Neuronal stem cell (in vitro differentiated cells): ENCODE results near the gene CAMK1D.

Source experiments
- DNase-seq: peaks from one replicate; pipeline ENCODE4 v3.0.0-alpha.2; 2013; ENCODE audit warnings: low spot score
- H2AFZ ChIP-seq: one replicate; pipeline ENCODE4 v1.6.1; 2013; ENCODE audit warnings: mild to moderate bottlenecking, low read length, inconsistent platforms
- H2AK5ac ChIP-seq: 2 replicates; pipeline ENCODE4 v1.6.1; 2013; ENCODE audit warnings: low read depth, mild to moderate bottlenecking, inconsistent platforms, low read length, moderate library complexity, mixed read lengths
- H2BK120ac ChIP-seq: 2 replicates; pipeline ENCODE4 v1.6.1; 2013; ENCODE audit warnings: low read depth, mild to moderate bottlenecking, inconsistent platforms, low read length, moderate library complexity, mixed read lengths
- H2BK12ac ChIP-seq: one replicate; pipeline ENCODE4 v1.6.1; 2013; ENCODE audit warnings: low read length, inconsistent platforms
- H2BK15ac ChIP-seq: 2 replicates; pipeline ENCODE4 v1.6.1; 2013; ENCODE audit warnings: mild to moderate bottlenecking, low read length, inconsistent platforms, mixed read lengths
- H2BK5ac ChIP-seq: one replicate; pipeline ENCODE4 v1.6.1; 2013; ENCODE audit warnings: inconsistent platforms, mild to moderate bottlenecking, low read length, moderate library complexity
- H3K14ac ChIP-seq: one replicate; pipeline ENCODE4 v1.6.1; 2013; ENCODE audit warnings: low read length, inconsistent platforms
- H3K18ac ChIP-seq: 2 replicates; pipeline ENCODE4 v1.6.1; 2013; ENCODE audit warnings: low read length, inconsistent platforms
- H3K23ac ChIP-seq: 2 replicates; pipeline ENCODE4 v1.6.1; 2013; ENCODE audit warnings: low read depth, mild to moderate bottlenecking, mixed read lengths, low read length, inconsistent platforms; ENCODE audit not compliant: poor library complexity
- H3K27ac ChIP-seq: replicated peaks from 3 replicates; pipeline ENCODE4 v1.5.1; 2013; ENCODE audit warnings: low read length, inconsistent platforms
- H3K27me3 ChIP-seq, 3 experiments: 2 replicates each; pipeline ENCODE4 v1.6.1; 2013; ENCODE audit warnings: low read length in 3 of 3, mild to moderate bottlenecking in 2 of 3, inconsistent platforms in 1 of 3, low read depth in 1 of 3, mixed read lengths in 1 of 3, moderate library complexity in 1 of 3; ENCODE audit not compliant: control insufficient read depth in 3 of 3, insufficient read depth in 3 of 3
- H3K36me3 ChIP-seq, 2 donors: replicated peaks in 1 of 2; 2 replicates each; pipeline ENCODE4 v1.6.1; 2013; ENCODE audit warnings: low read length in 2 of 2; ENCODE audit not compliant: control insufficient read depth in 2 of 2, insufficient read depth in 2 of 2
- H3K4ac ChIP-seq: 2 replicates; pipeline ENCODE4 v1.6.1; 2013; ENCODE audit warnings: inconsistent platforms, mild to moderate bottlenecking, low read length, moderate library complexity
- H3K4me1 ChIP-seq, 2 donors: 1 replicate in 1 of 2; 2 replicates in 1 of 2; pipeline ENCODE4 v1.6.1; 2013; ENCODE audit warnings: low read length in 2 of 2, low read depth in 1 of 2; ENCODE audit not compliant: control insufficient read depth in 2 of 2, insufficient read depth in 1 of 2
- H3K4me2 ChIP-seq: one replicate; pipeline ENCODE4 v1.6.1; 2013; ENCODE audit warnings: mild to moderate bottlenecking, low read length, inconsistent platforms; ENCODE audit not compliant: insufficient read depth, poor library complexity, severe bottlenecking
- H3K4me3 ChIP-seq, 2 donors: 2 replicates each; pipeline ENCODE4 v1.5.1; 2013; ENCODE audit warnings: low read length in 2 of 2, mild to moderate bottlenecking in 2 of 2, inconsistent platforms in 1 of 2, moderate library complexity in 1 of 2
- H3K79me1 ChIP-seq: one replicate; pipeline ENCODE4 v1.6.1; 2013; ENCODE audit warnings: low read depth, mild to moderate bottlenecking, inconsistent platforms, low read length, moderate library complexity
- H3K9ac ChIP-seq: one replicate; pipeline ENCODE4 v1.6.1; 2013; ENCODE audit warnings: mild to moderate bottlenecking, low read depth, low read length, inconsistent platforms; ENCODE audit not compliant: poor library complexity
- H3K9me3 ChIP-seq, 2 donors: replicated peaks in 1 of 2; 2 replicates each; pipeline versions ENCODE3 to v1.6.1; 2013; ENCODE audit warnings: low read length in 2 of 2, mild to moderate bottlenecking in 2 of 2, inconsistent platforms in 1 of 2, low read depth in 1 of 2, mixed read lengths in 1 of 2, moderate library complexity in 1 of 2; ENCODE audit not compliant: control insufficient read depth in 2 of 2, insufficient read depth in 1 of 2
- H4K8ac ChIP-seq: one replicate; pipeline ENCODE4 v1.6.1; 2013; ENCODE audit warnings: low read depth, mild to moderate bottlenecking, inconsistent platforms, low read length, moderate library complexity
- H4K91ac ChIP-seq: one replicate; pipeline ENCODE4 v1.6.1; 2013; ENCODE audit warnings: low read length, low read depth, mild to moderate bottlenecking, inconsistent platforms; ENCODE audit not compliant: poor library complexity
- WGBS, 2 donors: extraction: QIAGEN DNeasy Blood & Tissue Kit; methylation state at CpG; one replicate each; pipeline ENCODE4 v1.1.7; 2013; ENCODE audit warnings: missing lambda C conversion rate in 2 of 2, mixed read lengths in 1 of 2; ENCODE audit not compliant: insufficient read length in 2 of 2, insufficient replicate concordance in 1 of 2; ENCODE audit errors: extremely low coverage in 2 of 2; 5-methylcytosine and 5-hydroxymethylcytosine counted together

The CAMK1D gene

DNA sequence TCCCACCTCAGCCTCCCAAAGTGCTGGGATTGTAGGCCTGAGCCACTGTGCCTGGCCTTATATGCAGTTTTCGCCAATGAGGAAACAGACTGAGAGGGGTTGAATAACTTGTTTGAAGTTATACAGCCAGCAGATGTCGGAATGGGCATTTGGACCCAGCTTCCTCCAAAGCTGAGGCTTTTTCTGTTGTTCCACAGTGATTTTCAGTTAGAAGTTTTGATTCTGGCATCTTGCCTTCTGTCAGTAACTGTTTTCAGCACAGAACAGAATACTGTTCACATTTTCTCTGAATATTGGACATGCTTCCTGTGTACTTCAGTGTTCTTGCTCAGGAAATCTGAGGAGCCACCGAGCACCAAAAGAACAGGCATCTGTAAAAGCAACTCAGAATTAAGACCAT lies 287.2 kb downstream of the CAMK1D start:
- Histone ChIP-seq H3K4me3 (no peak overlapping the region), H3K9ac (no peak overlapping the region), H4K8ac (no peak overlapping the region), H3K9me3 (peaks cover 0 to 6% of the 10 kb centered on the region in 2 donors), H3K23ac (no peak overlapping the region), H3K27ac (no peak overlapping the region), H3K4me2 (no peak overlapping the region), H2AFZ (no peak overlapping the region), H3K36me3 (no peaks in the 10 kb centered on the region), H4K91ac (no peak overlapping the region), H2BK120ac (no peak overlapping the region), H3K79me1 (no peaks in the 10 kb centered on the region), H2BK12ac (no peak overlapping the region), H3K18ac (no peak overlapping the region), H3K27me3 (no peaks in the 10 kb centered on the region), H3K4ac (no peak overlapping the region), H2BK5ac (no peak overlapping the region), H2BK15ac (no peak overlapping the region), H2AK5ac (no peak overlapping the region), H3K4me1 (peaks cover 0 to 16% of the 10 kb centered on the region in 2 donors), H3K14ac (no peak overlapping the region)
- no CpG with 5 or more reads among the region's 3 CpGs for WGBS, 2 donors
- DNase-seq: no peak

GRCh38 chr10:12637649-12638048 lies 288.3 kb downstream of the CAMK1D start:
- Histone ChIP-seq H2BK12ac (no peak overlapping the region), H2BK120ac (no peak overlapping the region), H3K27ac (no peak overlapping the region), H4K91ac (no peak overlapping the region), H3K4me2 (no peak overlapping the region), H3K18ac (peak overlapping the region; percentile 49), H2BK5ac (no peak overlapping the region), H3K4ac (no peak overlapping the region), H4K8ac (no peak overlapping the region), H3K23ac (no peak overlapping the region), H2AK5ac (no peak overlapping the region), H3K36me3 (no peaks in the 10 kb centered on the region), H2BK15ac (no peak overlapping the region), H2AFZ (no peak overlapping the region), H3K4me1 (peaks cover 0 to 16% of the 10 kb centered on the region in 2 donors), H3K79me1 (no peaks in the 10 kb centered on the region), H3K27me3 (no peaks in the 10 kb centered on the region), H3K9me3 (no peaks in the 10 kb centered on the region), H3K4me3 (no peak overlapping the region), H3K9ac (no peak overlapping the region), H3K14ac (no peak overlapping the region)
- no peak for DNase-seq
- WGBS, 2 donors: no CpG with 5 or more reads among the region's 8 CpGs

DNA sequence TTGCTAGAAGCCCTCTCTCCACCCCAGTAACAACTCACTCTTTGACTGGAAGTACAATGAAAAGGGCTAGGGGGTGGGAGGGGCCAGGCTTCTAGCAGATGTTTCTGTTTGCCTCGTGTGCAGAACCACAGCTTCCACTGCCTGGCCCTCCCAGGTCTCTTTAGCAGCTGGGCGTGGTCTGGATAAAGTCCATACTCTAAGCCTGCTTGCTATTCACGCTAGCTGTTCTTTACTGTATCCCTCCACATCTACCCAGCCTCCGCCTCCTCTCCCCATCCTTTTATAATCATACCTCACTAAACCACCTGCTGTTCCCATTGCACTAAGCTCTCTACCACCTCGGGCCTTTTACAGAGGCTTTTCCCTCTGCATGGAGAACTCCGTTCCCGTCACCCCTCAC lies 288.8 kb downstream of the CAMK1D start:
- Histone ChIP-seq H2AK5ac (no peak overlapping the region), H2BK120ac (no peak overlapping the region), H3K36me3 (no peaks in the 10 kb centered on the region), H3K9me3 (no peaks in the 10 kb centered on the region), H3K4me1 (peaks cover 0 to 16% of the 10 kb centered on the region in 2 donors), H4K91ac (no peak overlapping the region), H3K27ac (no peak overlapping the region), H2BK5ac (no peak overlapping the region), H3K14ac (no peak overlapping the region), H3K4ac (no peak overlapping the region), H3K4me3 (no peak overlapping the region), H2BK12ac (no peak overlapping the region), H3K18ac (no peak overlapping the region), H2AFZ (no peak overlapping the region), H4K8ac (no peak overlapping the region), H3K27me3 (no peaks in the 10 kb centered on the region), H3K79me1 (no peaks in the 10 kb centered on the region), H2BK15ac (no peak overlapping the region), H3K23ac (no peak overlapping the region), H3K4me2 (no peak overlapping the region), H3K9ac (no peak overlapping the region)
- 100% methylated on average over 1 of the region's 7 CpGs; no CpG with 5 or more reads in 1 of the 2 donors for WGBS, 2 donors
- no peak for DNase-seq

GRCh38 chr10:12638781-12639180 lies 289.4 kb downstream of the CAMK1D start:
- H3K36me3 ChIP-seq: no peaks in the 10 kb centered on the region

More at GRCh38 chr10:12638781-12639180, 289.4 kb downstream of the CAMK1D start:
- Histone ChIP-seq H3K79me1 (no peaks in the 10 kb centered on the region), H3K27me3 (no peaks in the 10 kb centered on the region), H3K4me2 (no peak overlapping the region), H2BK120ac (no peak overlapping the region), H3K4me1 (peaks cover 0 to 16% of the 10 kb centered on the region in 2 donors), H3K4ac (no peak overlapping the region), H2BK12ac (no peak overlapping the region), H3K18ac (no peak overlapping the region), H4K91ac (no peak overlapping the region), H3K9me3 (no peaks in the 10 kb centered on the region), H3K23ac (no peak overlapping the region), H3K14ac (no peak overlapping the region), H4K8ac (no peak overlapping the region), H2BK5ac (no peak overlapping the region), H2AK5ac (peak overlapping the region; percentile 31), H3K9ac (no peak overlapping the region), H3K4me3 (no peak overlapping the region), H2BK15ac (no peak overlapping the region), H3K27ac (no peak overlapping the region), H2AFZ (no peak overlapping the region)
- no CpG with 5 or more reads among the region's 11 CpGs for WGBS, 2 donors
- no peak for DNase-seq
